Activated CD4-positive, CD25-positive, alpha-beta regulatory T cell treated with anti-CD3 and anti-CD28 coated beads, Interleukin-2, amount 50 U/mL, for 72 hours (primary cell): ENCODE data around the gene ARHGEF3.
A peak's percentile ranks its signal among the peaks of the same experiment; 100 is the strongest.
"Not testable (repeated sequence)": the region's sequence is repeated elsewhere in the genome, so short reads cannot be mapped to it uniquely, and the experiment has no call there.

Source experiments
- DNase-seq: peaks from one replicate; pipeline ENCODE4 v3.0.0; 2021

The ARHGEF3 gene

DNA sequence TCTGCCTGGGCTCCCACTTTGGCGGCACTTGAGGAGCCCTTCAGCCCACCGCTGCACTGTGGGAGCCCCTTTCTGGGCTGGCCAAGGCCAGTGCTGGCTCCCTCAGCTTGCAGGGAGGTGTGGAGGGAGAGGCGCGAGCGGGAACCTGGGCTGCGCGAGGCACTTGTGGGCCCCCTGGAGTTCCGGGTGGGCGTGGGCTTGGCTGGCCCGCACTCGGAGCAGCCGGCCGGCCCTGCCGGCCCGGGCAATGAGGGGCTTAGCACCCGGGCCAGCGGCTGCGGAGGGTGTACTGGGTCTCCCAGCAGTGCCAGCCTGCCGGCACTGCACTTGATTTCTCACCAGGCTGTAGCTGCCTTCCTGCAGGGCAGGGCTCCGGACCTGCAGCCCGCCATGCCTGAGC, 82.9 kb downstream of the ARHGEF3 start:
- DNase-seq: not testable (repeated sequence)

DNA sequence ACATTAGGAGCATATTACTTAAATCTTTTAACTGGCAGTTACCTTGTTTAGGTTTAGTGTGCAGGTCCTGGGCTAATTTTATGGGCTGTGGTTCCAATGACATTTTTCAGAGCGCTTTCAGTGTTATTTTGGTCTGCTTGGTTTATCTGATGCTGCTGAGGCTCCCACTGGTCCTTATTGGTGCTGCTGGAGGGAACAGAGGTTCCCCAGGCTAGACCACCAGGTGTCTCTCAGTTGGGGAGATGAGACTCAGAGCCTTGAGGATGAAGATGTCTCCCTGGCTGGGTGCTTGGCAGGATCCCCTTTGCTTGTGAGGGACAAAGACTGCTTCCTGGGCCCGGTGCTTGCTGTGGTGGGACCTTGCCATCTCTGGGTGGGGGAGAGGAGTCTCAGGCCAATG, 90.4 kb downstream of the ARHGEF3 start:
- no peak for DNase-seq

DNA sequence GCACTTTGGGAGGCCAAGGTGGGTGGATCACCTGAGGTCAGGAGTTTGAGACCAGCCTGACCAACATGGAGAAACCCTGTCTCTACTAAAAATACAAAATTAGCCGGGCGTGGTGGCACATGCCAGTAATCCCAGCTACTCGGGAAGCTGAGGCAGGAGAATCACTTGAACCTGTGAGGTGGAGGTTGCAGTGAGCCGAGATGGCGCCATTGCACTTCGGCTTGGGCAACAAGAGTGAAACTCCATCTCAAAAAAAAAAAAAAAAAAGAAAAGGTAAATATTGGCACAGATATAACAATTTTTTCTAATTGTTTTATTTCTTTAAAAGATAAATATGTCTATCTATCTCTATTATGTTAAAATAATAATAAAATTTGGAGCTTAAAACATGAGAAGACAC, 94.3 kb downstream of the ARHGEF3 start:
- DNase-seq: not testable (repeated sequence)

DNA sequence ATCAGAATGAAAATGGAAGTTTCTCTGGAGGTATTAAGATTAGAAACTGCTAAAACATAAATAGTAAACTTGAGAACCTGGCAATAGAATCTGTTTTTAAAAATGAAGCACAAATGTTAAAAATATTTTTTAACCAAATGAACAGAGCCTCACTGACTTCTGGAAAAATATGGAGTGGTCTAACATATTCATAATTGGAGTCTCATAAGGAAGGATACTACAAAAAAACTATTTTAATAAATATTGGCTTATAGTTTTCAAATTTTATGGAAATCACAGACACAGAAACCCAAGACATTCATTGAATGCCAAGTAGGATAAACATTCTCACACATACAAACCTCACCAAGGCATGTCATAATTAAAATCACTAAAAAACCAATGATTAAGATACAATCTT, 95.1 kb downstream of the ARHGEF3 start:
- DNase-seq: no peak

DNA sequence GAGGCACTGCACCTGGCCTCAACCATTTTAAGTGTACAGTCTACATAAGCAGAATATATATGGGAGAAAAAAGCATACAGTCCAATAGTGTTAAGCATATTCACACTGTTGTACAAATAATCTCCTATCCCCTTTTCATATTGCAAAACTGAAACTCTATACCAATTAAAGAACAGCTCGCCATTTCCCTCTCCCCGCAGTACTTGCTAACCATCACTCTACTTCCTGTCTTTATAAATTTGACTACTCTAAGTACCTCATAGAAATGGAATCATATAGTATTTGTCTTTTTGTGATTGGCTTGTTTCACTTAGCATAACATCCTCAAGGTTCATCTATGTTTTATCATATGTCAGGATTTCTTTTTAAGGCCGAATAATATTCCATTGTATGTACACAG, 97.0 kb downstream of the ARHGEF3 start:
- no peak for DNase-seq

DNA sequence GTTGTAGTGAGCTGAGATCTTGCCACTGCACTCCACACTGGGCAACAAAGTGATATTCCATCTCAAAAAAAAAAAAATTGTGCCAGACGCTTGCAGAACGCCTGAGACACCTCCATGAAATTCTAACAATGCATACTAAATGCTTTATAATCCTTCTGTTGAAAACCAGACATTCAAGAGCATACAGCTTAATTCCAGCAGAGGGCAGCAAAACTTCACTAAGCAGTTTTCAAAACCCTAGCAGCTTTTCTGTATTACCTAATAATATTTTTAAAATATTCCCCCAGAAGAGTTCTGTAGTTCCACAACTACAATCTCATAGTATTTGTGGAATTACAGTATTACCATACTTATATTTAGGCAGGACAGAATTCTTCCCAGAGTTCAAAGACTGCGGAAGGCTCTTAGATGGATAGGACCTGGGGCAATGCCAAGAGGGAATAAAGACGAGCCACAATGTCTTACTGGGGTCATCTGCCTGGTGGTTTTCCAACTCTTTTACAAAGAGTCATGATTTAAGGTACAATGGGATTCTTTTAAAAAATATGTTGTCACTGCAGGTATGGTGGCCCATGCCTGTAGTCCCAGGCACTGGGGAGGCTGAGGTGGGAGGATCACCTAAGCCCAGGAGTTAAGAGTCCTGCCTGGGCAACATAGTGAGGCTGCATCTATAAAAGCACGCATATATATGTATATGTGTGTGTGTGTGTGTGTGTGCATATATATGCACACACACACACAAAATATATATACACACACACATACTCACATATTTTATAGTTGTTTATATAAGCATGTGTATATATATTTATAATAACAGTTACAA, 99.0 kb downstream of the ARHGEF3 start:
- no peak for DNase-seq

DNA sequence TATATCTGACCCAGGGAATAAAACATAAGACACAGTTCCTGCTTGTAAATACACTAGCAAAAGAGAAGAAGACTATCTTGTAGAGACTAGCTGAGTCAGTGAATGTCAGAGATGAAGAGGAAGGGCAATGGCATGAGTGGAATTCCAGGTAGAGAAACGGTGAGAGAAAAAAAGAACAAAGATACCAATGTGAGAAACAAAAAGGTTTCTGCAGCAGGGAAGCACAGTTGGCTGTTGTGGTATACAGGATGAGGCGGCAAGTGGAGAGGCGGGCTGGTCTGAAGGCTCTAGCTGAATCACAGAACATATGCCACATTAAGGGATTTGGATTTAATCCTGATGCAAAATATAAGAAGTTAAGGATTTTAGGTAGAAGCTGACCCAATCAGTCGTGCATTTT, 101.6 kb downstream of the ARHGEF3 start:
- no peak for DNase-seq

DNA sequence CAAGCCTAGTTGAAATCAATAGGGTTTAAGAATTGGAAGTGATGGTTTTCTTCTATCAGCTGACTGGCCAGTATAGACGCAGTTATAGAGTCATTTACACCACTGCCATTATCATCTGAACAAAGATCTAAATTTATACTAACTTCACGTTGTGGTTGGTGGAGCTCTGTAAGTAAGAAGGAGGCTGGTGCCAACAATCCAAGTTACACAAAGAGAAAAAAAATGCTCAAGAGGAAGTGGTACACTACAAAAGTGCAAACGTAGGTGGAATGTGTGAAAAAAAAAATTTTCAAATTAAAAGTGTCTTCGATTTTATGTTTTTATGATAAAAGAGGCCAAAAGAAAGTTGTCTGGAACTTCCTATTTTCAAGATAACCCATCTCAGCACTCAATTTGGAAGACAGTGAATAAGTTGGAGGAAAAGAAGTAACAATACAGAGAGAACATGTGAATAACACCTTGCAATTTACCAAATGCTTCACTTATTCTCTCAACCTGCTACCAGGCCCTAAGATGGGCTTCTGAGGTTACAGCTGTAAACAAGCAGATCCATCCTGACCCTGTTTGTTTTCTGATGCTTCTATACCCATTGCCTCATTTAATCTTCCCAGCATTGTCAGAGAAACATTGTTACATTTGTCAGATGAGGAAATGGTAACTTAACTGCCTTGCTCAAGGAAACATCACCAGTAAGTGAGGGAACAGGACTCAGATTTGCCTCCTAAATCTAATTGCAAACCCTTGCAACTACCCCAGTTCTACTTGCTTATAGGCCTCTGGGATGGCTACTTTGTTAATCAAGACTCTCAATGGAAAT, 106.7 kb downstream of the ARHGEF3 start:
- DNase-seq: no peak

DNA sequence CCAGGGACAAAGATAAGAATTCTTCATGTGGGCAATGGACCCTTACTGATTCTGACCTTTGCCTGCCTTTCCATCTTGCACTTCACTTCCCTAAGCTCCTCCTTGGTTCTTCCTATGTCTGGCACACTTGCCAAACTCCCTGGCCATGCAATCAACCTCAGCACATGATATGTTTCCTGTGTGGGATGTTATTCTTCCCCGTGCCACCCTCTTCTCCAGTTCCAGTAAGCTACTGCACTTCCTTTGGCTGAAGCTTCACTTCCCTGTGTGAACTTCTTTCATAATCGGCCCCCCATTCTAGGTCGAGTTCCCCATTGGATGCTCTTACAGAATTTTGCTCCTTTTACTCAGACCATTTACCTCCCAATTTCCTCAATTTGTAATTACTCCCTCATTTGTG, 108.0 kb downstream of the ARHGEF3 start:
- no peak for DNase-seq

DNA sequence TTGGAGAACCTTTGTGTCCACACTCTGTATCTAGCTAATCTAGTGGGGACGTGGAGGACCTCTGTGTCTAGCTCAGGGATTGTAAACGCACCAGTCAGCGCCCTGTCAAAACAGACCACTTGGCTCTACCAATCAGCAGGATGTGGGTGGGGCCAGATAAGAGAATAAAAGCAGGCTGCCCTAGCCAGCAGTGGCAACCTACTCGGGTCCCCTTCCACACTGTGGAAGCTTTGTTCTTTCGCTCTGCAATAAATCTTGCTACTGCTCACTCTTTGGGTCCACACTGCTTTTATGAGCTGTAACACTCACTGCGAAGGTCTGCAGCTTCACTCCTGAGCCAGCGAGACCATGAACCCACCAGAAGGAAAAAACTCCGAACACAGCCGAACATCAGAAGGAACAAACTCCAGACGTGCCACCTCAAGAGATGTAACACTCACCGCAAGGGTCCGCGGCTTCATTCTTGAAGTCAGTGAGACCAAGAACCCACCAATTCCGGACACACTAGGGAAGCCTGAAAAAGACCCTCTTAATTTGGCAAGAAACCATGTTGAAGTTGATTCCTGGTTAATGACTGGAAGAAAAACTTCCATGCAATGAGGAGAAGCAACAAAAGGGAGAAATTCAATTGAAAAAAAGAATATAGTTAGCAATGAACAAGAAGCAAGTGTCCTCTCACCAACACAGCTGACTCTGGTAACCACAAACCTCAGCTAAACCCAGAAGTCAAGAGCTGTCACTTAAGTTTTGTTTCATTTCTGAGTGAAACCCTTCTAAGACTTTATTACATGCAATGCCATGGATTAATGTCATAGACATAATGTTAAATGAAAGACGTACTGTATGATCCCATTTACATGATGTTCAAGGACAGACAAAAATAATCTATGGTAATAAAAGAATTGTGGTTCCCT, 109.0 kb downstream of the ARHGEF3 start:
- not testable (repeated sequence) for DNase-seq

DNA sequence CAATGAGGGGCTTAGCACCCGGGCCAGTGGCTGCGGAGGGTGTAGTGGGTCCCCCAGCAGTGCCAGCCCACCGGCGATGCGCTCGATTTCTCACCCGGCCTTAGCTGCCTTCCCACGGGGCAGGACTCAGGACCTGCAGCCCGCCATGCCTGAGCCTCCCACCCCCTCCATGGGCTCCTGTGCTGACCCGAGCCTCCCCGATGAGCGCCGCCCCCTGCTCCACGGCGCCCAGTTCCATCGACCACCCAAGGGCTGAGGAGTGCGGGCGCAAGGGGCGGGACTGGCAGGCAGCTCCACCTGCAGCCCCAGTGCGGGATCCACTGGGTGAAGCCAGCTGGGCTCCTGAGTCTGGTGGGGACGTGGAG, 109.8 kb downstream of the ARHGEF3 start:
- DNase-seq: not testable (repeated sequence)

DNA sequence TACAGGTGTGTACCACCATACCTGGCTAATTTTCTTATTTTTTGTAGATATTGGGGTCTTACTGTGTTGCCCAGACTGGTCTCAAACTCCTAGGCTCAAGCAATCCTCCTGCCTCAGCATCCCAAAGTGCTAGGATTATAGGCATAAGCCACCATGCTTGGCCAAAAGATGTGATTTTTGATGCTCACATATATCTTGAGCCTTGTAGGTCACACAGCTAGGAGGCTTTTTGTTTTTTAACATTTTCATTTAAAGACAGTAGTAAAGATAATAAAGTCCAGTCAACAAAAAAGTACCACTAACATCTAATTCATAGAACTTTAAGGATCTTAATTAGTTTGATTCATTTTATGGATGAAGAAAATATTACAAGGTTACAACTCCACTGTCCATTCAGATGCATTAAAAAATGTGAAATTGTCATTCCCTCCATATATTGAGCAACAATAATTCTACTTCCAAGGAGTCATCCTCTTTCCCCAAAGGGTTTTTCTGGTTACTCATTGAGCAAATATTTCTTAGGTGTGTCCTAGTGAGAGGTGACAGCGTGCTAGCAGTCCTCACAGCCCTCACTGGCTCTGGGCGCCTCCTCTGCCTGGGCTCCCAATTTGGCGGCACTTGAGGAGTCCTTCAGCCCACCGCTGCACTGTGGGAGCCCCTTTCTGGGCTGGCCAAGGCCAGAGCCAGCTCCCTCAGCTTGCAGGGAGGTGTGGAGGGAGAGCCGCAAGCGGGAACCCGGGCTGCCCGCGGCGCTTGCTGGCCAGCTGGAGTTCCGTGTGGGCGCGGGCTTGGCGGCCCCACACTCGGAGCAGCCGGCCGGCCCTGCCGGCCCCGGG, 110.4 kb downstream of the ARHGEF3 start:
- no peak for DNase-seq

DNA sequence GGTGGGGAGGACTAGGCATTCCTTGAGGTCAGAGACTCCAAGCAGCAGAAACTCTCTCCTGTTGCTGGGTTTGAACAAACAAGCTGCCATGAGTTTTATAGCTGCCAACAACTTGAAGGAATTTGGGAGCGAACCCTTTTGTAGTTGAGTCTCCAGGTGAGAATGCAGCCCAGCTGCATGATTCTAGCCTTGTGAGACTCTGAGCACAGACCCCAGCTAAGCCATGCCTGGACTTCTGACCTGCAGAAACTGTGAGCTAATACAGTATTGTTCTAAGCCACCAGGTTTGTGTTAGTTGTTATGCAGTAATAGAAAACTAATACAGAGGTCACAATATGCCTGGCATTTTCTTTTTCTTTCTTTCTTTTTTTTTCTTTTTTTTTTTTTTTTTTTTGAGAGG, 112.4 kb downstream of the ARHGEF3 start:
- DNase-seq: no peak

DNA sequence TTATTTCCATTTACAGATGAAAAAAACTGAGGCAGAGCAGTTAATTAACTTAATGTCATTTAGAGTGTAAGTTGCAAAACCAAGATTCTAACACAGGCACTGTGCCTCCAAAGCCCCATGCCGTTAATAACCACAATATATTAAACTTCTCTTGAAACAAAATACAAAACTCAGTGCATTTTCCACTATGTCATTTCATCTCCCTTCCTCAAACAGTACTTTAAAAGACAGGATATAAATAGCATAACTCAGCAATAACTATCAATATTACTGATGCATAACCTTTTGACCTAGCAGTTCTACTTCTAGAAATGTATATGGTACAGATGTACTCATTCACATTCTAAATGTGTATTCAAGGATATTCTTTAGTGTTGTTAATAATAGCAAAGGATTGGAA, 113.6 kb downstream of the ARHGEF3 start:
- DNase-seq: no peak

DNA sequence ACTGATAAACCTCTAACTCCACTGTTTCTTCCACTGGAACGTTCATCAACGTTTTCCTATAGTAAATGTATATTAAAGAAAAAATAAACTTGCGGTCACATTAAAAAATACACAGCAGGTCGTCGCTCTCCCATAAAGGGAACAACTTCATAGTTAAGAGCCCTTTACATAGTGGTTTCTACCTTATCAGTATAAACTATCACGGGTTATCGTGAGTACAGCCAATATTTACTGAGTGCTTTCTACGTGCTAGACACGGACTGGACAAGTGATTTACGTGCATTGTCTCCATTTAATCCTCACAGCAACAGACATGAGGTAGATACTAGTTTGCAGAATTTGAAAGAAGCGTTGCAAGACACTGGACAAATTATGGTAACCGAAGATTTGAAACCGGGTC, 117.7 kb downstream of the ARHGEF3 start:
- DNase-seq: no peak

DNA sequence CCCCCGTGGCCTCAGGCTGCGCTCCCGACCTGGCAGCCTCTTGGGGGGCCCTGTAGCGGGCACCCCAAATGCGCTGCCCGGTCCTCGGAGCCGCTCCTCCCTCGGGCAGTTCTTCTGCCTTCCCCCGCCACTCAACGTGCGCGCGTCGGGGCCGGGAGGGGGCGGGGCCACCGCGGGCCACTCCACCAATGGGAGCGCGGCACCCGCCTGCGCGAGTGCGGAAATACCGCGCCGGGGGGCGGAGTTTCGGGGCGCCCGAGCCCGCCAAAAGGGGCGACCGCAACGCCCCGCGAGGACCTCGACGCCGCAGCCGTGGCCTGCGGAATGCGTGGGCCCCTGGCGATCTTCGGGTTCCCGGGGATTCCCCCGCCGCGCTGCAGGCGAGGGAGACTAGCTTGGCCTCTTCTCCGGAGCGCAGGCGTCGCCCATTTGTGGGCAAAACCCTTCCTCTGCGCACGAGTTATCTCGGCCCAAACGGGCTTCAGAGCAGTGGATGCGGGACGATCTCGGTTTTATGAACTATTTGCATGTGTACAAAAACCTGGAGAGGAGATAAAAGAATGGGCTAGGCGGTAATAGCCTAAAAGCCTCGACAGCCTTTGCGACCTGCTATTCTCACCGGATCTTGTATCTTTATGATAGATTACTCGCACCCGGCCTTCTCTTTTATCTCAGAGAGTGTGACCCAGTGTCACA, 118.5 kb downstream of the ARHGEF3 start, which contains the start of gene TASOR:
Gene TASOR, minus strand, starts transcription at position 144 of the 696 bp plus-strand sequence. CDS start 259 bp downstream, outside the sequence.
- peak; percentile 89 for DNase-seq

DNA sequence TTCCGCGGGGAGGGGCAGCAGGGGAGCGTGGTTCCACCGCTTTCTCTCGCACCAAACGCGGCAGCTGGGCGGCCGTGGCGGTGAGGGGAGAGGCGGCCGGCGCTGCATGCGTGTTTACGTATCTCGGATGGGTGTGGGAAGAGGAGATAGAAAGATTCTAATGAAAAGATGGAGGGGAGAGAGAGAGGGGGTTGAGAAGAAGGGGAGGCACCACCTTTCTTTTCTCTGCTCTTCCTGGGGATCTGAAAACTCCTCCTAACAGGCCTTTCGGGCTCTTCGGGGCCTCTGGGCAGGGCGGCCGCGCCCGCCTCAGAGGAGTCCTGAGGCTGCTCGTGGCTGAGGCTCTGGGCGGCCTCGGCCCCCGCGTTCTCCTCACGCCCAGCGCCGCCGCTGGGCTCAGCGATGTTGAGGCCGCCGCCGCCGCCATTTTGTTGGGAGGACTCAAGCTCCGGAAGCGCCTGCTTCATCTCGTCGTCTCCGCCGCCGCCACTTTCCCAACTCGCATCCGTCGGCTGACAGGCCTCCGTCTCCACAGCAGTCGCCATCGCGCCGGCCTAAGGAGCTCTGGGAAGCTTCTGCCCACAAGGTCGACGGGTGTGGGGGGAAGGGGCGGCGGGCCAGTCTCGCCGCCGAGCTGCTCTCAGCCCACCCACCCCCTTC, 119.2 kb downstream of the ARHGEF3 start:
- peak; percentile 81 for DNase-seq

DNA sequence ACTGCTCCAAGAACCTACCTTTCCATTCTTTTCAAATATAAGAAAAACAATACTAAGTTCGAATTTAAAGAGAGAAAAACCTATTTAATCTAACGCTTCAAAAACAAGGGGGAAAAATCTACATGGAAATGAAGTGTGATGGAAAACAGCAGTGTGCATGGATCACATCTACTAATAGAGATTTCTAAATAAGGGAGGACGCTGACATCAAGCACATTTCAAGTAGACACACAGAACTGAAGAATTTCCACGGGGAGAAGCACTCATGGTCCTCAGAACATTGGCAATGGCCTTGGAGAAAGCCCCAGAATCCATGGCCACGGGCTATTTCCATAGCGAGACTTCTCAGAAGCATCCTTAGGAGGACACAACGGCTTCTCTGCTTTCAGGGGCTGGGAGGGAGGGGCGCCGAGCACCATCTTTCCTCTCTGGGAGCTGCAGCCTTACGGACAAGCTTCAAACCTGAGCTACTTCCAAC, 119.7 kb downstream of the ARHGEF3 start:
- no peak for DNase-seq

DNA sequence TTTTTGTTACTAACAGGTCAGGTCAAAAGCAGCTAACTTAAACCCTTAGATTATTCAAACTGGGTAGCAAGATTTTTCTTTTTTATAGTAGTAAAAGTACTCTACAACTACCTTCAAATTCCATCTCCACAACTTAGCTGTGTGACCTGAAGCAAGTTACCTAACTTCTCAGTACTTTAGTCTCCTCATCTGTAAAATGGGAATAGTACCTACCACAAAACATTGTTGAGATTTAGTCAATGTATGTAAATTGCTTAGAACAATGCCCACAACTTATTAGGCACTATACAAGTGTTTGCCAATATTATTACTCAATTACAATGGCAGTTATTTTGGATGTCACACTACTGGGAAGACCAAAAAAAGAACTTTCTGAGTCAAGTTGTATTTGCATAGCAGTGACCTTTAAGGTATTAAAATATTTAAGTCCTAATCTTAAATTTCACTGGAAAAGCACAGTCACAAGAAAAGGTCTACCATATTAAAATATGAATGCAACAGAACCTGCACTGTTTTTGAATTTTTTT, 121.6 kb downstream of the ARHGEF3 start:
- no peak for DNase-seq
